B cell (primary cell): ENCODE measurements around the gene TMEM114. TPM values are rescaled to one million over a fixed set of nuclear protein-coding genes. Genes with fewer than 3 reads are reported as not detected.

ENCODE experiments used
- ATAC-seq: fragments of 200-7000 bp; cut with Tn5 transposase; one replicate; pipeline ENCODE4 v1.10.0; 2021; ENCODE audit warnings: low read depth, mild to moderate bottlenecking, moderate number of reproducible peaks, moderate library complexity
- CTCF ChIA-PET: fragments of 350-600 bp; sonication (Branson Sonifier 250); formaldehyde crosslinking; loops from one replicate; lab custom pipeline; 2021; ENCODE audit warnings: antibody characterized with exemption, inconsistent platforms; lab: Charles Lee
- POLR2A ChIA-PET: fragments of 350-600 bp; sonication (Branson Sonifier 250); formaldehyde crosslinking; loops from one replicate; lab custom pipeline; 2021; ENCODE audit warnings: antibody characterized with exemption; lab: Charles Lee
- DNase-seq: peaks from one replicate; pipeline ENCODE4 v3.0.0; 2013
- H2AFZ ChIP-seq: 2 replicates; pipeline ENCODE4 v1.6.1; 2012; ENCODE audit warnings: mild to moderate bottlenecking, low read depth, low read length; ENCODE audit not compliant: insufficient read depth, poor library complexity, severe bottlenecking
- H3K27ac ChIP-seq, 2 donors: 1 replicate in 1 of 2; 2 replicates in 1 of 2; pipeline ENCODE4 v1.5.1; 2012 to 2013; ENCODE audit warnings: low read length in 2 of 2, mild to moderate bottlenecking in 2 of 2, moderate library complexity in 1 of 2
- H3K27me3 ChIP-seq, 4 experiments: fragments of 200-600 bp in 1 of 4; sonication (generic) in 1 of 4; replicated peaks in 1 of 4; 1 replicate in 2 of 4; 2 replicates in 2 of 4; pipeline versions ENCODE4 v1.6.1 to v1.7.0; 2013 to 2016; ENCODE audit warnings: low read length in 3 of 4, mild to moderate bottlenecking in 2 of 4, mixed read lengths in 1 of 4, moderate library complexity in 1 of 4; ENCODE audit not compliant: insufficient read depth in 4 of 4, control insufficient read depth in 3 of 4; ENCODE audit errors: control extremely low read depth in 1 of 4
- H3K36me3 ChIP-seq, 2 experiments: replicated peaks in 1 of 2; 1 replicate in 1 of 2; 2 replicates in 1 of 2; pipeline versions ENCODE4 v1.6.1 to v1.7.1; 2013; ENCODE audit warnings: low read length in 1 of 2; ENCODE audit not compliant: insufficient read depth in 2 of 2, control insufficient read depth in 1 of 2; ENCODE audit errors: control extremely low read depth in 1 of 2, extremely low read depth in 1 of 2
- H3K4me1 ChIP-seq, 2 donors: fragments of 200-600 bp in 1 of 2; sonication (generic) in 1 of 2; 1 replicate in 1 of 2; 2 replicates in 1 of 2; pipeline versions ENCODE4 v1.5.1 to v1.6.1; 2013 to 2017; ENCODE audit warnings: low read length in 2 of 2; ENCODE audit not compliant: control insufficient read depth in 2 of 2, insufficient read depth in 2 of 2
- H3K4me2 ChIP-seq: replicated peaks from 2 replicates; pipeline ENCODE3; 2012; ENCODE audit warnings: mild to moderate bottlenecking, low read depth, low read length; ENCODE audit not compliant: poor library complexity, severe bottlenecking
- H3K4me3 ChIP-seq, 5 experiments: fragments of 200-600 bp in 1 of 5; sonication (generic) in 1 of 5; 1 replicate in 3 of 5; 2 replicates in 2 of 5; pipeline versions ENCODE4 v1.5.1 to v1.7.0; 2011 to 2016; ENCODE audit warnings: low read length in 4 of 5, mild to moderate bottlenecking in 4 of 5, low read depth in 2 of 5, control low read depth in 1 of 5, moderate library complexity in 1 of 5; ENCODE audit not compliant: insufficient read depth in 1 of 5; ENCODE audit errors: control extremely low read depth in 1 of 5, extremely low read depth in 1 of 5
- H3K79me2 ChIP-seq: fragments of 200-600 bp; sonication (generic); one replicate; pipeline ENCODE4 v1.6.0; 2016; ENCODE audit warnings: low read length; ENCODE audit not compliant: control insufficient read depth, insufficient read depth
- H3K9ac ChIP-seq: fragments of 200-600 bp; sonication (generic); 2 replicates; pipeline ENCODE4 v1.6.1; 2017; ENCODE audit warnings: mild to moderate bottlenecking, low read length, moderate library complexity
- H3K9me3 ChIP-seq, 3 donors: one replicate each; pipeline versions ENCODE4 v1.6.1 to v1.7.1; 2013; ENCODE audit warnings: low read length in 2 of 3; ENCODE audit not compliant: control insufficient read depth in 2 of 3, insufficient read depth in 1 of 3; ENCODE audit errors: control extremely low read depth in 1 of 3
- H4K20me1 ChIP-seq: 2 replicates; pipeline ENCODE4 v1.6.0; 2012; ENCODE audit warnings: mild to moderate bottlenecking, low read length; ENCODE audit not compliant: insufficient read depth, control insufficient read depth, poor library complexity, severe bottlenecking
- H3K27ac Mint-ChIP-seq: one replicate; pipeline ENCODE4 v1.8.0; 2021; ENCODE audit warnings: mixed read lengths
- H3K27me3 Mint-ChIP-seq: one replicate; pipeline ENCODE4 v1.8.0; 2021; ENCODE audit warnings: mixed read lengths
- H3K4me1 Mint-ChIP-seq: one replicate; pipeline ENCODE4 v1.8.0; 2021; ENCODE audit warnings: mixed read lengths
- H3K4me3 Mint-ChIP-seq: one replicate; pipeline ENCODE4 v1.8.0; 2021; ENCODE audit warnings: mixed read lengths
- H3K9me3 Mint-ChIP-seq: one replicate; pipeline ENCODE4 v1.8.0; 2022; ENCODE audit warnings: mixed read lengths; ENCODE audit not compliant: insufficient read depth
- CTCF ChIP-seq: fragments of 200-600 bp; IDR thresholded peaks from one replicate; pipeline ENCODE4 v1.8.0; 2022; ENCODE audit warnings: antibody characterized with exemption, mild to moderate bottlenecking
- EZH2 ChIP-seq: IDR thresholded peaks from 2 replicates; pipeline ENCODE4 v1.6.1; 2012; ENCODE audit warnings: borderline replicate concordance, low read depth, mild to moderate bottlenecking, moderate library complexity, low read length; ENCODE audit not compliant: insufficient read depth, poor library complexity, severe bottlenecking
- WGBS: methylation state at CpG from one replicate; pipeline ENCODE4 v1.1.5; 2013; ENCODE audit warnings: missing lambda C conversion rate; ENCODE audit not compliant: insufficient coverage; 5-methylcytosine and 5-hydroxymethylcytosine counted together
- intact Hi-C: fragments of 100-400 bp; cut with micrococcal nuclease; formaldehyde crosslinking; loops from one replicate; pipeline ENCODE4 v1.10.0; 2022
- polyA plus RNA-seq: library from polyadenylated mRNA; depleted of rRNA; stranded (reverse); fragments of >200 nt; gene quantifications from 2 replicates; pipeline ENCODE4 v1.2.3, GENCODE V29; 2012
- total RNA-seq, 2 donors: library from RNA; stranded (reverse); fragments of 120-200 nt in 1 of 2; gene quantifications; 1 replicate in 1 of 2; 2 replicates in 1 of 2; pipeline versions ENCODE4 v1.2.3 to v1.2.4, GENCODE V29; 2013 to 2022

The TMEM114 gene
- total and polyA plus RNA-seq, 2 donors (not counting 1 experiment from before 2014, with no cell fraction given): not detected

GRCh38 chr16:8585041-8585440, 5.3 kb downstream of the TMEM114 start:
- Histone ChIP-seq H3K4me2 (no peak overlapping the region), H3K9ac (no peak overlapping the region), H3K27ac (no peak overlapping the region), H3K79me2 (no peaks in the 10 kb centered on the region), H3K4me3 (no peak overlapping the region), H4K20me1 (no peaks in the 10 kb centered on the region), H3K4me1 (peaks cover 24% of the 10 kb centered on the region in 2 donors), H3K9me3 (peaks cover 0 to 7% (median 0%) of the 10 kb centered on the region in 3 donors), H3K27me3 (peaks cover 0 to 32% (median 11%) of the 10 kb centered on the region in 4 experiments), H2AFZ (no peak overlapping the region), H3K36me3 (no peaks in the 10 kb centered on the region)
- no CpG with 5 or more reads among the region's 2 CpGs for WGBS
- DNase-seq (no peak), ATAC-seq (no peak)
- intact Hi-C loops: no loop called here
- TF ChIP-seq EZH2: no peak
- no peak for TF ChIP-seq CTCF
- H3K27me3 Mint-ChIP-seq: peaks cover 33% of the 10 kb centered on the region
- peaks cover 24% of the 10 kb centered on the region for H3K4me1 Mint-ChIP-seq
- no peak overlapping the region for H3K27ac Mint-ChIP-seq
- POLR2A ChIA-PET: no interaction called here
- no peak overlapping the region for H3K4me3 Mint-ChIP-seq
- CTCF ChIA-PET: no interaction called here
- no peaks in the 10 kb centered on the region for H3K9me3 Mint-ChIP-seq

DNA sequence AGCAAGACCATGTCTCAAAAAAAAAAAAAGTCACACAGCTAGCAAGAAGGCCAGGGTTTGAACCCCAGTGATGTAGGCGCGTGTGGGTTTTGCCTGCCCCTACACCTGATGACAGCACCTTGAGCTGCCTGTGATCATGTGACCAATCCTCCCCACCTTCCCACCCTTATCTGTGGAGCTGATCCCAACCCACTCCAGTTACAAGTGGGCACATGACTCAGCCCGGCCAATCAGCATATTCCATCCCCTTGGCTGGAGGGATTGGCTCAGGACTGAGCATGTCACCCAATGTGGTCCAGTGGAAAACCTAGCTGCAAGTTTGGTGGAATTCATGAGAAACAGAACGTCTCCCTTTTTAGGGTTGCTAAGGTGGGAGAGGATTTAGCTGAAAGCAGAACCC, 6.6 kb downstream of the TMEM114 start:
- no peak overlapping the region for H3K27ac ChIP-seq
- Mint-ChIP-seq H3K4me3 (no peak overlapping the region), H3K4me1 (peaks cover 16% of the 10 kb centered on the region), H3K9me3 (no peaks in the 10 kb centered on the region), H3K27me3 (peaks cover 29% of the 10 kb centered on the region), H3K27ac (no peak overlapping the region)
- no peak overlapping the region for H3K9ac ChIP-seq
- POLR2A ChIA-PET: no interaction called here
- no peaks in the 10 kb centered on the region for H3K9me3 ChIP-seq
- CTCF ChIA-PET: interaction anchor here (1.2 kb wide), 1 partner anchor 12 kb away, joined by 5 read pairs; no protein-coding TSS in a partner anchor
- ATAC-seq (no peak), DNase-seq (no peak)
- H3K4me1 ChIP-seq: peaks cover 11 to 14% of the 10 kb centered on the region in 2 donors
- intact Hi-C loops: no loop called here
- H3K4me3 ChIP-seq: no peak overlapping the region
- no peaks in the 10 kb centered on the region for H4K20me1 ChIP-seq
- no peaks in the 10 kb centered on the region for H3K36me3 ChIP-seq
- WGBS: 89% methylated on average over 4 of the region's 4 CpGs
- H2AFZ ChIP-seq: no peak overlapping the region
- peaks cover 0 to 20% (median 7%) of the 10 kb centered on the region in 4 experiments for H3K27me3 ChIP-seq
- TF ChIP-seq EZH2 (no peak), CTCF (no peak)
- no peaks in the 10 kb centered on the region for H3K79me2 ChIP-seq
- H3K4me2 ChIP-seq: no peak overlapping the region
